K562 (cell line): ENCODE results near the gene MFSD12. TPM values are rescaled to one million over a fixed set of nuclear protein-coding genes. Genes with fewer than 3 reads are reported as not detected.

Source experiments
- CREM ChIP-seq: IDR thresholded peaks from 2 replicates; pipeline ENCODE4 v1.6.1; 2014; ENCODE audit warnings: antibody characterized with exemption, low read depth
- FOXK2 ChIP-seq, 2 experiments: fragments of 450-650 bp; IDR thresholded peaks in 1 of 2; conservative IDR thresholded peaks in 1 of 2; 2 replicates each; pipeline ENCODE4 v1.6.1; 2016; ENCODE audit warnings: low read depth in 2 of 2, mild to moderate bottlenecking in 1 of 2
- HDAC2 ChIP-seq: fragments of 450-650 bp; IDR thresholded peaks from 2 replicates; pipeline ENCODE4 v1.6.1; 2016; ENCODE audit warnings: mild to moderate bottlenecking
- IRF2 ChIP-seq: sonication (generic); formaldehyde crosslinking; IDR thresholded peaks from 2 replicates; pipeline ENCODE4 v1.8.1; 2022; ENCODE audit warnings: mild to moderate bottlenecking, missing genetic modification reagents
- JUN ChIP-seq, 2 experiments: sonication (generic) in 1 of 2; formaldehyde crosslinking in 1 of 2; IDR thresholded peaks; 2 replicates each; pipeline versions ENCODE4 v1.6.1 to v1.8.0; 2012 to 2022; ENCODE audit warnings: borderline replicate concordance in 2 of 2, mild to moderate bottlenecking in 2 of 2, improper control_type of control experiment in 1 of 2, low read depth in 1 of 2, low read length in 1 of 2, missing genetic modification reagents in 1 of 2
- LCOR ChIP-seq: sonication (generic); formaldehyde crosslinking; IDR thresholded peaks from 2 replicates; pipeline ENCODE4 v1.8.0; 2022; ENCODE audit warnings: mild to moderate bottlenecking, missing genetic modification reagents
- MIER1 ChIP-seq: fragments of 450-650 bp; IDR thresholded peaks from 2 replicates; pipeline ENCODE4 v1.6.1; 2016; ENCODE audit warnings: antibody characterized with exemption, mild to moderate bottlenecking, low read depth
- NRF1 ChIP-seq, 2 experiments: fragments of 450-650 bp; IDR thresholded peaks in 1 of 2; conservative IDR thresholded peaks in 1 of 2; 2 replicates each; pipeline ENCODE4 v1.6.1; 2014; ENCODE audit warnings: mild to moderate bottlenecking in 2 of 2
- RB1 ChIP-seq: fragments of 450-650 bp; IDR thresholded peaks from 2 replicates; pipeline ENCODE4 v1.6.1; 2017; ENCODE audit warnings: low read depth, mild to moderate bottlenecking
- SIN3A ChIP-seq, 2 experiments: fragments of 150-350 bp in 1 of 2; IDR thresholded peaks; 2 replicates each; pipeline ENCODE4 v1.6.1; 2011 to 2016; ENCODE audit warnings: borderline replicate concordance in 2 of 2, low read depth in 2 of 2, low read length in 2 of 2, mild to moderate bottlenecking in 2 of 2, moderate library complexity in 2 of 2; ENCODE audit not compliant: control insufficient read depth in 1 of 2
- TEAD2 ChIP-seq: fragments of 450-650 bp; IDR thresholded peaks from 2 replicates; pipeline ENCODE4 v1.6.1; 2016; ENCODE audit warnings: missing genetic modification characterization, control low read depth, missing compliant biosample characterization
- TEAD4 ChIP-seq, 2 experiments: sonication (generic) in 1 of 2; formaldehyde crosslinking in 1 of 2; IDR thresholded peaks; 2 replicates each; pipeline versions ENCODE4 v1.6.1 to v1.8.0; 2012 to 2022; ENCODE audit warnings: borderline replicate concordance in 1 of 2, inconsistent platforms in 1 of 2, low read length in 1 of 2, mild to moderate bottlenecking in 1 of 2, missing genetic modification reagents in 1 of 2
- TOE1 ChIP-seq, 2 experiments: fragments of 450-650 bp in 1 of 2; sonication (generic) in 1 of 2; formaldehyde crosslinking in 1 of 2; IDR thresholded peaks; 2 replicates each; pipeline versions ENCODE4 v1.7.1 to v1.8.0; 2016 to 2022; ENCODE audit warnings: borderline replicate concordance in 2 of 2, mild to moderate bottlenecking in 2 of 2, antibody characterized with exemption in 1 of 2, inconsistent platforms in 1 of 2, low read depth in 1 of 2, missing genetic modification reagents in 1 of 2, moderate library complexity in 1 of 2
- U2AF1 ChIP-seq: fragments of 200-400 bp; formaldehyde crosslinking; optimal IDR thresholded peaks from 2 replicates; pipeline ENCODE3; 2017; ENCODE audit warnings: mild to moderate bottlenecking, low read depth, low read length, moderate library complexity
- ZNF184 ChIP-seq: sonication (generic); formaldehyde crosslinking; IDR thresholded peaks from 2 replicates; pipeline ENCODE4 v1.5.0; 2020; ENCODE audit warnings: missing genetic modification reagents
- ZNF197 ChIP-seq: fragments of 200-800 bp; sonication (Bioruptor generic); IDR thresholded peaks from 2 replicates; pipeline ENCODE4 v1.6.1; 2016; ENCODE audit warnings: low read depth, missing genetic modification characterization, missing compliant biosample characterization
- ZNF518B ChIP-seq: fragments of 250-450 bp; sonication (Bioruptor Pico); IDR thresholded peaks from 2 replicates; pipeline ENCODE4 v1.5.0; 2021; ENCODE audit warnings: mild to moderate bottlenecking, moderate library complexity
- ZNF764 ChIP-seq: fragments of 250-450 bp; sonication (Bioruptor Pico); IDR thresholded peaks from 2 replicates; pipeline ENCODE4 v1.4.0; 2020; ENCODE audit warnings: low read depth, mild to moderate bottlenecking, moderate library complexity
- polyA plus RNA-seq, 8 experiments: library from polyadenylated mRNA; depleted of rRNA in 4 of 8; stranded (reverse) in 5 of 8; unstranded in 3 of 8; fragments of >200 nt; fragmentation: Nextera tagmentation in 2 of 8; fragmentation: Illumina TruSeq in 1 of 8; extraction: Ambion mirVana in 2 of 8; extraction: Trizol in 1 of 8; gene quantifications; 2 replicates each; pipeline versions ENCODE4 v1.2.1 to v1.2.3, GENCODE V29; 2011 to 2014; ENCODE audit warnings: inconsistent platforms in 1 of 8, missing spikeins in 1 of 8
- total RNA-seq, 7 experiments: library from RNA; depleted of rRNA in 6 of 7; stranded (reverse); fragments of >200 nt in 6 of 7; fragmentation: Illumina TruSeq in 2 of 7; extraction: Trizol in 2 of 7; gene quantifications; 2 replicates each; pipeline versions ENCODE4 v1.2.1 to v1.2.3, GENCODE V29; 2011 to 2021; ENCODE audit warnings: low replicate concordance in 1 of 7
- TF ChIP-seq, protein P1 (sequence below): fragments of 450-650 bp; IDR thresholded peaks from 2 replicates; pipeline ENCODE4 v1.6.1; 2016; ENCODE audit warnings: antibody characterized with exemption

The MFSD12 gene
- total and polyA plus RNA-seq, 9 of the 15 experiments (the other 6 are each of a cell fraction or from before 2014, with no cell fraction given): 0.69 to 112 (median 31.8) TPM

GRCh38 chr19:3580156-3580934 is 23.0 kb upstream of the MFSD12 start (continued):
- no peak for TF ChIP-seq LCOR (CRISPR knock-in tag)
- peak; percentile 41; the same call in 1 of the 2 replicates for TF ChIP-seq TOE1 (IDR thresholded peaks at IDR 0.05; ENCODE audit: borderline replicate concordance)
- TF ChIP-seq TOE1 (CRISPR knock-in tag; IDR thresholded peaks at IDR 0.05; ENCODE audit: borderline replicate concordance, low read depth): no peak
- TF ChIP-seq SIN3A (IDR thresholded peaks at IDR 0.05; ENCODE audit: borderline replicate concordance in 2 of 2, control insufficient read depth in 1 of 2, low read depth in 2 of 2, low read length in 2 of 2): no peak
- no peak for TF ChIP-seq U2AF1
- TF ChIP-seq, protein P1, sequence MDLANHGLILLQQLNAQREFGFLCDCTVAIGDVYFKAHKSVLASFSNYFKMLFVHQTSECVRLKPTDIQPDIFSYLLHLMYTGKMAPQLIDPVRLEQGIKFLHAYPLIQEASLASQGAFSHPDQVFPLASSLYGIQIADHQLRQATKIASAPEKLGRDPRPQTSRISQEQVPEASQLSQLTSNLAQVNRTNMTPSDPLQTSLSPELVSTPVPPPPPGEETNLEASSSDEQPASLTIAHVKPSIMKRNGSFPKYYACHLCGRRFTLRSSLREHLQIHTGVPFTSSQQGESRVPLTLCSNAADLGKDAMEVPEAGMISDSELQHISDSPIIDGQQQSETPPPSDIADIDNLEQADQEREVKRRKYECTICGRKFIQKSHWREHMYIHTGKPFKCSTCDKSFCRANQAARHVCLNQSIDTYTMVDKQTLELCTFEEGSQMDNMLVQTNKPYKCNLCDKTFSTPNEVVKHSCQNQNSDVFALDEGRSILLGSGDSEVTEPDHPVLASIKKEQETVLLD: peak; percentile 48; the same call in 1 of the 2 replicates
- TF ChIP-seq MIER1: no peak
- no peak for TF ChIP-seq ZNF764 (CRISPR knock-in tag)
- 0 out of 2 replicates have a peak, but pooled peaks have one; percentile 22 for TF ChIP-seq CREM
- TF ChIP-seq NRF1 (conservative IDR thresholded peaks at IDR 0.05 in 1 of 2, IDR thresholded peaks at IDR 0.05 in 1 of 2): 0 out of 4 replicates have a peak, but pooled peaks of 1 of the 2 experiments have one; percentile 17
- peak; percentile 72 to 84 for TF ChIP-seq FOXK2 (conservative IDR thresholded peaks at IDR 0.05 in 1 of 2, IDR thresholded peaks at IDR 0.05 in 1 of 2; ENCODE audit: low read depth in 2 of 2)
- TF ChIP-seq ZNF518B (CRISPR knock-in tag): no peak
- no peak for TF ChIP-seq RB1
- TF ChIP-seq TEAD4 (IDR thresholded peaks at IDR 0.05; ENCODE audit: low read length): peak; percentile 40; the same call in 1 of the 2 replicates
- TF ChIP-seq TEAD4 (CRISPR knock-in tag; IDR thresholded peaks at IDR 0.05; ENCODE audit: borderline replicate concordance): no peak
- TF ChIP-seq IRF2 (CRISPR knock-in tag): no peak
- TF ChIP-seq HDAC2: no peak; the same call in none of the 2 replicates
- no peak for TF ChIP-seq TEAD2 (tag)
- peak; percentile 87 for TF ChIP-seq JUN (IDR thresholded peaks at IDR 0.05; ENCODE audit: borderline replicate concordance, low read depth, low read length)
- TF ChIP-seq JUN (CRISPR knock-in tag; IDR thresholded peaks at IDR 0.05; ENCODE audit: borderline replicate concordance): peak; percentile 22; the same call in 1 of the 2 replicates
- no peak for TF ChIP-seq ZNF184
- no peak for TF ChIP-seq ZNF197 (CRISPR knock-in tag)
